Fibroblast of the aortic adventitia (primary cell): ENCODE data around the gene FOXN3. TPM values are rescaled to one million over a fixed set of nuclear protein-coding genes. Genes with fewer than 3 reads are reported as not detected.

ENCODE experiments used
- DNase-seq: peaks from one replicate; pipeline ENCODE4 v3.0.0-alpha.2; 2010; ENCODE audit warnings: low read depth
- H3K4me3 ChIP-seq: 2 replicates; pipeline ENCODE4 v1.5.1; 2011; ENCODE audit warnings: low read depth, mild to moderate bottlenecking, control low read depth, low read length, moderate library complexity
- total RNA-seq: library from RNA; depleted of rRNA; stranded (reverse); fragments of >200 nt; gene quantifications from 2 replicates; pipeline ENCODE4 v1.2.3, GENCODE V29; 2012; ENCODE audit warnings: low replicate concordance
- TF ChIP-seq, protein P1 (sequence below): IDR thresholded peaks from 2 replicates; pipeline ENCODE4 v1.5.1; 2011; ENCODE audit warnings: mild to moderate bottlenecking, low read length, control low read depth, inconsistent platforms; ENCODE audit not compliant: insufficient read depth

Gene FOXN3
- total RNA-seq, 1 donor: 35.3 TPM

DNA sequence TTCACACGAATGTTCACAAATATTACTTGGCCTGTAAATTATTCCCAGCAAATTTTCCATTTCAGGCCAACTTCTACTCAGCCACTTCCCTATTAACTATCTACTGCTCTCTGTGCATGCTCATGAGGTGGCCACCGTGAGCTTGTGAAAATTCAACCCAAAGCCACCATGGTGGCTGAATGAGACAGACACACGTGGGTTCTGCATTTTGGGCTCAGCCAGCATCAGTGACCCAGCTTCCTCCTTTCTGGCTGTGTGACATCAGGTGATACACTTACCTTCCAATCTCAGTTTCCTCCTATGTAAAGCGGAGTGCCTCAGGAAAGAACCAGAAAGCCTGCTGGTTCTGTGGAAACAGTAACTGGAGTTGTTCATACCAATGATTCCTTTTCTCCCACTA, 175.8 kb downstream of the FOXN3 start:
- no peak for DNase-seq
- TF ChIP-seq, protein P1, sequence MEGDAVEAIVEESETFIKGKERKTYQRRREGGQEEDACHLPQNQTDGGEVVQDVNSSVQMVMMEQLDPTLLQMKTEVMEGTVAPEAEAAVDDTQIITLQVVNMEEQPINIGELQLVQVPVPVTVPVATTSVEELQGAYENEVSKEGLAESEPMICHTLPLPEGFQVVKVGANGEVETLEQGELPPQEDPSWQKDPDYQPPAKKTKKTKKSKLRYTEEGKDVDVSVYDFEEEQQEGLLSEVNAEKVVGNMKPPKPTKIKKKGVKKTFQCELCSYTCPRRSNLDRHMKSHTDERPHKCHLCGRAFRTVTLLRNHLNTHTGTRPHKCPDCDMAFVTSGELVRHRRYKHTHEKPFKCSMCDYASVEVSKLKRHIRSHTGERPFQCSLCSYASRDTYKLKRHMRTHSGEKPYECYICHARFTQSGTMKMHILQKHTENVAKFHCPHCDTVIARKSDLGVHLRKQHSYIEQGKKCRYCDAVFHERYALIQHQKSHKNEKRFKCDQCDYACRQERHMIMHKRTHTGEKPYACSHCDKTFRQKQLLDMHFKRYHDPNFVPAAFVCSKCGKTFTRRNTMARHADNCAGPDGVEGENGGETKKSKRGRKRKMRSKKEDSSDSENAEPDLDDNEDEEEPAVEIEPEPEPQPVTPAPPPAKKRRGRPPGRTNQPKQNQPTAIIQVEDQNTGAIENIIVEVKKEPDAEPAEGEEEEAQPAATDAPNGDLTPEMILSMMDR: no peak
- no peak overlapping the region for H3K4me3 ChIP-seq

DNA sequence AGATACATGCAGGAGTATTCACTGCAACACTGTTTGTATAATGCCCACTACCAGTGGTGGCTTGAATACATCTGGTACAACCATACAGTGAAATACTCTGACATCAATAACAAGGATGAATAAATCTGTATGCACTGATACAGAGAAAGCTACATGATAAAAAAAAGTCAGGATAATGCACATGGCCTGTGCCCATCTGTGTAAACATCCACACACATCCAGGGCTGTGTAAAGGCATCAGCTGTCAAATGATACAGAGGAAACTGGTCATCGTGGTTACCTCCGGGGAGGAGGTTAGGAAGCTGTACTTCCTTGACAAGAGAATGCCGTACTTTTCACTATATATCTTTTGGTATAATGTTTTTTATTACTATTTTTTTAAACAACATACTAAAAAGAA, 176.6 kb downstream of the FOXN3 start:
- no peak overlapping the region for H3K4me3 ChIP-seq
- TF ChIP-seq, protein P1: no peak
- no peak for DNase-seq

DNA sequence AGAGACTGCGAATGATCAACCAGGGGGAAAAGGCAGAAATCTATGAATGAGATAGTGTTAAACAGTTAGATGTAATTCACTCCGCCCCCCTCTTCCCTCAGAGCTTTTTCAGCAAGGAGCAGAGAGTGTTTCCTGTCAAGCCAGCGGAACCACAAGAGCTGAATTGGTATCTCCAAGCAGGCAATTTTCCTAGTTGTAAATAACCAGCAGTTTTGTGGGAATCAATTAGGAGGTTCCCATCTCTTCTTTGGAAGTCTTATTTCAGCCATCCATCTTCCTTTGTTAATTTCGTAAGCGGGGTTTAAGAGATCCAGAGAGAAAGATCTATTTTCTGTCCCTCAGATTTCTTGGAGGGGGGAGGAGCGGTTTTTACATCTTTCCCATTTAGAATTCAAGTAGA, 178.0 kb downstream of the FOXN3 start:
- TF ChIP-seq, protein P1: no peak
- no peak for DNase-seq
- H3K4me3 ChIP-seq: no peak overlapping the region

DNA sequence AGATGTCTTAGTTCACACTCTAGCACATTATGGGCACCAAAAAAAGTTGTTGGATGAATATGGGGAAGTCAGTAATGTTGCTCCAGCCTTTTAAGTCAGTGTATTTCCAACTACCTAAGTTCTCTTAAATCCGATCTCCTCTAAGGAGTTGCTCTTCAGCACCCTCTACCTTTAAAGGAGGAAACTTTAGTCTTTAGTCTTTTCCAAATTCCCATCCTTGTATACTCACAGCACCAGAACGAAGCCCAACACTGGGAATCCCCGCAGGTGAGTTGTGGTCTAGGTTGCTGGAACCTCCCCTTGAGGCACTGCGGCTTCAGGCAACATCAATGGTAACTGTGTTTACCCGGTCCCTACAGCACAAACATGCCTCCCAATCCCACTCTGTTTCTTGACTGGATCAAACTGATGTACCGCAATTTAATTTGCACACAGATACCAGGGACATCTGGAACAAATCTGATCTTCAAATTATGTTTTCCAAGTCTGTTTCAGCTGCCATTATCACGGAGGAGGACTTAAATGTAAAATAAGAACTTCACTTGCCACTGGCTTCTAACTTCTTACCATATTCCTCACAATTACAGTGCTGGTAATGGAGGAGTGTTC, 179.0 kb downstream of the FOXN3 start:
- DNase-seq: no peak
- no peak overlapping the region for H3K4me3 ChIP-seq
- TF ChIP-seq, protein P1: peak; percentile 4

DNA sequence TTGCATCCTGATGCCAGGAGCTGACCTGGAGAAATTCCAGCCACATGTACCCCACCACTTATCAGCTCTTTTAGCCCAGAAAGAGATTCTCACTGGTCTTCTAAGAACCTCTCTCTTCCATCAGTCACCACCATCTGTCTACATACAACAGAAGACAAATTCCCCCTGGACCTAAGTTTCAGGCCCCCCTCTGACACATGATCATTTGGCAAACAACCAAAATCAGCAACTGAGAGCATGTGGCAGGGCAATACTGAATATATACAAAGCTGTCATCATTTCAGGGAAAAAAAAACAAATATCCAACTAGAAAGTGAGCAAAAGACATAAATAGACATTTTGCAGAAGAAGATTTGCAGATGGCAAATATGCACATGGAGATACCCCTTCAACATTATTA, 180.2 kb downstream of the FOXN3 start:
- TF ChIP-seq, protein P1: no peak
- no peak for DNase-seq
- no peak overlapping the region for H3K4me3 ChIP-seq

DNA sequence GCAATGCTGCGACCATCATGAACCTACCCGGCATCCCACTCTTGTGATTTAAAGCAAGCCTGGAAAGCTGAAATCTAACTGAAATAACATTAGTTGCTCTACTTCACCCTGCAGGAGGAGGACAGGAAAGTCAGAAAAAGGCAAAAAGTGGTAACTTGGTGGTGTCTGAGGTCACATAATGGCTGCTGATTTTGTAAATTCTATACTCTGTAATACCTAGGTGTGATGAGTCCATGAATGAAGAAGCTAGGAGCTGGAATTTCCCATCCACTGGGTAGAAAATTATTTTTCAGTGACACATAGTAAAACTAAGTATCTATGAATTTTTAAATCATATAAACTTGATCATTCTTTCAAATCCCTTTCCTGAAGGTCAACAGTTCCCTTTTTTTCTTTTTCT, 183.8 kb downstream of the FOXN3 start:
- TF ChIP-seq, protein P1: no peak
- DNase-seq: no peak
- H3K4me3 ChIP-seq: no peak overlapping the region
